K562 (cell line): ENCODE data around the gene ZNF280D. TPM values are rescaled to one million over a fixed set of nuclear protein-coding genes. Genes with fewer than 3 reads are reported as not detected.
A peak's percentile ranks its signal among the peaks of the same experiment; 100 is the strongest.

ENCODE experiments used
- ATF1 ChIP-seq, 2 experiments: fragments of 450-650 bp in 1 of 2; IDR thresholded peaks; 2 replicates each; pipeline ENCODE4 v1.6.1; 2016; ENCODE audit warnings: missing compliant biosample characterization in 1 of 2, missing genetic modification characterization in 1 of 2
- CREB1 ChIP-seq, 2 experiments: sonication (generic) in 1 of 2; formaldehyde crosslinking in 1 of 2; IDR thresholded peaks; 2 replicates each; pipeline versions ENCODE4 v1.6.1 to v1.8.0; 2012 to 2022; ENCODE audit warnings: inconsistent platforms in 1 of 2, mild to moderate bottlenecking in 1 of 2, missing genetic modification reagents in 1 of 2, moderate library complexity in 1 of 2
- EHMT2 ChIP-seq: fragments of 450-650 bp; IDR thresholded peaks from 2 replicates; pipeline ENCODE4 v1.6.1; 2018; ENCODE audit warnings: antibody characterized with exemption
- ETS2 ChIP-seq: IDR thresholded peaks from 2 replicates; pipeline ENCODE4 v1.6.1; 2016; ENCODE audit warnings: borderline replicate concordance, missing genetic modification characterization, mild to moderate bottlenecking, moderate library complexity, missing compliant biosample characterization; ENCODE audit not compliant: poor library complexity, severe bottlenecking
- SP2 ChIP-seq: IDR thresholded peaks from 2 replicates; pipeline ENCODE4 v1.6.1; 2011; ENCODE audit warnings: mild to moderate bottlenecking, low read depth, low read length, moderate library complexity; ENCODE audit not compliant: poor library complexity, severe bottlenecking; ENCODE audit errors: extremely low read depth
- ZBTB12 ChIP-seq: fragments of 250-450 bp; sonication (Bioruptor Pico); IDR thresholded peaks from 2 replicates; pipeline ENCODE4 v1.4.0; 2020
- ZBTB40 ChIP-seq, 2 experiments: fragments of 450-650 bp in 1 of 2; sonication (generic) in 1 of 2; formaldehyde crosslinking in 1 of 2; IDR thresholded peaks; 2 replicates each; pipeline versions ENCODE4 v1.7.1 to v1.9.0; 2016 to 2022; ENCODE audit warnings: inconsistent platforms in 1 of 2, mild to moderate bottlenecking in 1 of 2, missing genetic modification reagents in 1 of 2
- ZNF764 ChIP-seq: fragments of 250-450 bp; sonication (Bioruptor Pico); IDR thresholded peaks from 2 replicates; pipeline ENCODE4 v1.4.0; 2020; ENCODE audit warnings: low read depth, mild to moderate bottlenecking, moderate library complexity
- polyA plus RNA-seq, 8 experiments: library from polyadenylated mRNA; depleted of rRNA in 4 of 8; stranded (reverse) in 5 of 8; unstranded in 3 of 8; fragments of >200 nt; fragmentation: Nextera tagmentation in 2 of 8; fragmentation: Illumina TruSeq in 1 of 8; extraction: Ambion mirVana in 2 of 8; extraction: Trizol in 1 of 8; gene quantifications; 2 replicates each; pipeline versions ENCODE4 v1.2.1 to v1.2.3, GENCODE V29; 2011 to 2014; ENCODE audit warnings: inconsistent platforms in 1 of 8, missing spikeins in 1 of 8
- total RNA-seq, 7 experiments: library from RNA; depleted of rRNA in 6 of 7; stranded (reverse); fragments of >200 nt in 6 of 7; fragmentation: Illumina TruSeq in 2 of 7; extraction: Trizol in 2 of 7; gene quantifications; 2 replicates each; pipeline versions ENCODE4 v1.2.1 to v1.2.3, GENCODE V29; 2011 to 2021; ENCODE audit warnings: low replicate concordance in 1 of 7
- TF ChIP-seq, protein P1 (sequence below): sonication (generic); formaldehyde crosslinking; IDR thresholded peaks from 2 replicates; pipeline ENCODE4 v1.8.1; 2023; ENCODE audit warnings: mild to moderate bottlenecking, missing genetic modification reagents

ZNF280D gene
- total and polyA plus RNA-seq, 9 of the 15 experiments (the other 6 are each of a cell fraction or from before 2014, with no cell fraction given) = 8.3 to 21.8 (median 18.4) TPM

DNA sequence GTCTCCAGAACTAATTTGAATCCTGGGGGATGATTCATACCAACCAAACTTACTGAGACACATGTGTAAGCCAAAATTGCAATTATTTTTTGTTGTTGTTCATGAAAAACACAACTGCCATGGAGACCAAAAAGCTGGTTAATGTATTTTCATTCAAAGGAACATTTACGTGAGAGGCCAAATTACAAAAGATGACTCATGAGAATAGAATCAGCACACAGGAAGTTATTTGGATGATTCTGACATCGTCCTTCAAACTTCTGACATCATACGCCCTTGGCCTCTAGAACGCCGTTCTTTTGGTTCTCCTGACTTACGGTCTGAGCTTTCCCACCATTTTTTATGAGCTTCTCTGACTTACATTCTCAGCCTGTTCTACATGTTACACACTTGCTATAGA lies 3.0 kb upstream of the ZNF280D start (continued):
- TF ChIP-seq ZBTB12 (CRISPR knock-in tag) (peak; percentile 49), ZNF764 (CRISPR knock-in tag) (no peak), CREB1 (IDR thresholded peaks at IDR 0.05) (peak; percentile 66), CREB1 (CRISPR knock-in tag; IDR thresholded peaks at IDR 0.05) (peak; percentile 82), EHMT2 (0 out of 2 replicates have a peak, but pooled peaks have one; percentile 7), ETS2 (no peak), ATF1 (CRISPR knock-in tag; IDR thresholded peaks at IDR 0.05) (no peak), ATF1 (tag; IDR thresholded peaks at IDR 0.05) (peak; percentile 71), ZBTB40 (IDR thresholded peaks at IDR 0.05) (peak; percentile 29; the same call in 1 of the 2 replicates), ZBTB40 (CRISPR knock-in tag; IDR thresholded peaks at IDR 0.05) (no peak), SP2 (no peak)
- TF ChIP-seq, protein P1, sequence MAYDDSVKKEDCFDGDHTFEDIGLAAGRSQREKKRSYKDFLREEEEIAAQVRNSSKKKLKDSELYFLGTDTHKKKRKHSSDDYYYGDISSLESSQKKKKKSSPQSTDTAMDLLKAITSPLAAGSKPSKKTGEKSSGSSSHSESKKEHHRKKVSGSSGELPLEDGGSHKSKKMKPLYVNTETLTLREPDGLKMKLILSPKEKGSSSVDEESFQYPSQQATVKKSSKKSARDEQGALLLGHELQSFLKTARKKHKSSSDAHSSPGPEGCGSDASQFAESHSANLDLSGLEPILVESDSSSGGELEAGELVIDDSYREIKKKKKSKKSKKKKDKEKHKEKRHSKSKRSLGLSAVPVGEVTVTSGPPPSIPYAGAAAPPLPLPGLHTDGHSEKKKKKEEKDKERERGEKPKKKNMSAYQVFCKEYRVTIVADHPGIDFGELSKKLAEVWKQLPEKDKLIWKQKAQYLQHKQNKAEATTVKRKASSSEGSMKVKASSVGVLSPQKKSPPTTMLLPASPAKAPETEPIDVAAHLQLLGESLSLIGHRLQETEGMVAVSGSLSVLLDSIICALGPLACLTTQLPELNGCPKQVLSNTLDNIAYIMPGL (CRISPR knock-in tag) = no peak
